Ascending aorta (tissue), 2 donors: ENCODE results near the gene CDR2. TPM values are rescaled to one million over a fixed set of nuclear protein-coding genes. Genes with fewer than 3 reads are reported as not detected.

Experiments used
- DNase-seq, 2 donors: peaks; one replicate each; pipeline ENCODE4 v3.0.0-alpha.2; 2019; ENCODE audit warnings: low spot score in 2 of 2
- H3K27ac ChIP-seq, 2 donors: fragments of 200-600 bp; sonication (generic); one replicate each; pipeline ENCODE4 v1.5.1; 2016 to 2017; ENCODE audit warnings: mild to moderate bottlenecking in 1 of 2
- H3K27me3 ChIP-seq: fragments of 200-600 bp; sonication (generic); one replicate; pipeline ENCODE4 v1.5.1; 2017
- H3K36me3 ChIP-seq, 2 donors: fragments of 200-600 bp; sonication (generic); one replicate each; pipeline ENCODE4 v1.5.1; 2016
- H3K4me1 ChIP-seq, 2 donors: fragments of 200-600 bp; sonication (generic); one replicate each; pipeline ENCODE4 v1.5.1; 2016 to 2017; ENCODE audit warnings: mild to moderate bottlenecking in 1 of 2
- H3K4me3 ChIP-seq, 2 donors: fragments of 200-600 bp; sonication (generic); one replicate each; pipeline ENCODE4 v1.5.1; 2016 to 2017; ENCODE audit warnings: mild to moderate bottlenecking in 1 of 2
- H3K9me3 ChIP-seq, 2 donors: fragments of 200-600 bp; sonication (generic); one replicate each; pipeline ENCODE4 v1.5.1; 2016
- CTCF ChIP-seq, 3 experiments: fragments of 200-600 bp in 2 of 3; fragments of 450-650 bp in 1 of 3; sonication (generic) in 2 of 3; IDR thresholded peaks; one replicate each; pipeline ENCODE4 v1.5.1; 2016 to 2019; ENCODE audit warnings: antibody characterized with exemption in 3 of 3, mild to moderate bottlenecking in 1 of 3, moderate library complexity in 1 of 3
- intact Hi-C: fragments of 100-400 bp; cut with DNase I; formaldehyde crosslinking; loops from one replicate; pipeline ENCODE4 v1.15.1; 2023
- total RNA-seq: library from RNA; depleted of rRNA; stranded (reverse); fragments of >200 nt; gene quantifications from one replicate; pipeline ENCODE4 v1.1.0, GENCODE V29; 2016

CDR2 gene
- total RNA-seq, 1 donor from 2014 or later: 36.3 TPM

GRCh38 chr16:22360963-22361659 is 13.3 kb downstream of the CDR2 start:
- intact Hi-C loops: no loop called here
- H3K9me3 ChIP-seq: no peaks in the 10 kb centered on the region
- H3K27ac ChIP-seq: peak overlapping the region; percentile 19 to 24
- DNase-seq: no peak
- H3K36me3 ChIP-seq: peaks cover 26% of the 10 kb centered on the region in 2 donors
- H3K4me1 ChIP-seq: peaks cover 0 to 14% of the 10 kb centered on the region in 2 donors
- no peak overlapping the region for H3K4me3 ChIP-seq
- no peak for TF ChIP-seq CTCF (IDR thresholded peaks at IDR 0.05)
- H3K27me3 ChIP-seq: no peaks in the 10 kb centered on the region

DNA sequence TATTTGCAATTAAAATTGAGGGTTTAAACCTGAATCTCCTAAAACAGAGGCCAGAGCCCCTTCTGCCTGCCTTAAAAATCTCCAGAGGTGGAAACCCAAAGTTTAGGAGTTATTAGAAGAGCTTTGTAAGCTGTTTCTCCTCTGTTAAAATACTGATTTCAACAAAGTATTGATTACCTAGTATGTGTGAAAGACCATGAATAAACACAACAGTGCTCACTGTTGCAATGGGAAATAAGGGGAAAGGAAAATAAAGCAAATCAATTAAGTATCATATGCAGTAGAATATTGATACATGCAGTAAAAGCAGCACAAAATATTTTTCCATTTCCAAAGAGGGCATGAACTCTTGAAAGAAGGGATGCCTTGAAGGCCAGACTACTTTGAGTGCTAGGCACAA is 14.7 kb downstream of the CDR2 start:
- DNase-seq: no peak
- intact Hi-C loops: no loop called here
- no peaks in the 10 kb centered on the region for H3K27me3 ChIP-seq

GRCh38 chr16:22358000-22358399 is 16.4 kb downstream of the CDR2 start:
- Histone ChIP-seq H3K27me3 (no peaks in the 10 kb centered on the region), H3K27ac (peak overlapping the region; percentile 57 to 65), H3K4me1 (peaks cover 0 to 14% of the 10 kb centered on the region in 2 donors), H3K4me3 (no peak overlapping the region), H3K9me3 (no peaks in the 10 kb centered on the region), H3K36me3 (peaks cover 8 to 10% of the 10 kb centered on the region in 2 donors)
- intact Hi-C loops: no loop called here
- no peak for DNase-seq
- TF ChIP-seq CTCF (IDR thresholded peaks at IDR 0.05): no peak

More for the DNA sequence above, 14.7 kb downstream of the CDR2 start:
- peaks cover 25 to 26% of the 10 kb centered on the region in 2 donors for H3K36me3 ChIP-seq
- H3K27ac ChIP-seq: no peak overlapping the region
- peaks cover 0 to 14% of the 10 kb centered on the region in 2 donors for H3K4me1 ChIP-seq
- H3K9me3 ChIP-seq: no peaks in the 10 kb centered on the region
- H3K4me3 ChIP-seq: no peak overlapping the region
- no peak for TF ChIP-seq CTCF (IDR thresholded peaks at IDR 0.05)

- H3K4me3 ChIP-seq: no peak overlapping the region
- DNase-seq: no peak
- intact Hi-C loops: no loop called here
Measured at GRCh38 chr16:22357635-22357971, 16.8 kb downstream of the CDR2 start.

GRCh38 chr16:22356930-22357634 is 17.3 kb downstream of the CDR2 start:
- H3K27me3 ChIP-seq: no peaks in the 10 kb centered on the region
- H3K36me3 ChIP-seq: peaks cover 2 to 3% of the 10 kb centered on the region in 2 donors
- no peak overlapping the region for H3K4me3 ChIP-seq
- intact Hi-C loops: no loop called here
- H3K4me1 ChIP-seq: peaks cover 0 to 14% of the 10 kb centered on the region in 2 donors
- no peaks in the 10 kb centered on the region for H3K9me3 ChIP-seq
- TF ChIP-seq CTCF (IDR thresholded peaks at IDR 0.05): no peak
- no peak for DNase-seq
- H3K27ac ChIP-seq: peak overlapping the region; percentile 53 to 65

More at GRCh38 chr16:22357635-22357971, 16.8 kb downstream of the CDR2 start:
- peaks cover 5 to 6% of the 10 kb centered on the region in 2 donors for H3K36me3 ChIP-seq
- peak overlapping the region; percentile 57 to 65 for H3K27ac ChIP-seq
- no peak for TF ChIP-seq CTCF (IDR thresholded peaks at IDR 0.05)
- no peaks in the 10 kb centered on the region for H3K27me3 ChIP-seq
- peaks cover 0 to 14% of the 10 kb centered on the region in 2 donors for H3K4me1 ChIP-seq
- no peaks in the 10 kb centered on the region for H3K9me3 ChIP-seq
